GM15510 (cell line): ENCODE measurements around the gene DYRK1A.

ENCODE experiments used
- POLR2A ChIP-seq: IDR thresholded peaks from 3 replicates; pipeline ENCODE4 v1.6.1; 2011; ENCODE audit warnings: borderline replicate concordance; ENCODE audit not compliant: insufficient read length; ENCODE audit errors: extremely low read depth

DYRK1A gene

DNA sequence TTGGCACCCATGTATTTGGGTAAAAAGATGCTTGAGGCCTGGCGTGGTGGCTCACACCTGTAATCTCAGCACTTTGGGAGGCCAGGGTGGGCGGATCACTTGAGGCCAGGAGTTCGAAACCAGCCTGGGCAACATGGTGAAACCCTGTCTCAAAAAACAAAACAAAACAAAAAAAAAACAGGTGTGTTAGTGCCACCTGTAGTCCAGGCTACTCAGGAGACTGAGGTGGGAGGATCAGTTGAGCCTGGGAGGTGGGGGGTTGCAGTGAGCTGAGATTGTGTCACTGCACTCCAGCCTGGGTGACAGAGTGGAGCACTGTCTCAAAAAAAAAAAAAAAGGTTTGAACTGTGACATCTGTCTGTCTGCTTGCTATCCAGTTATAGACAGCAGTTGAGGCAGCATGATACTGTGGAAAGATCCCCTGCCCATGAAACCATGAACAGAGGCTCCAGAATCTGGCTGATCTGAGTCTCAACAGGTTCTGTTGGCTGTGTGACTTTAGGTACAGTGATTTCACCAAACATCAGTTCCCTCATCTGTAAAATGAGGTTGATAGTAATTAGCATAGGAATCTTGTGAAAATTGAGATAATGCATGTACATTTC lies 5.7 kb downstream of the DYRK1A start:
- no peak for TF ChIP-seq POLR2A

DNA sequence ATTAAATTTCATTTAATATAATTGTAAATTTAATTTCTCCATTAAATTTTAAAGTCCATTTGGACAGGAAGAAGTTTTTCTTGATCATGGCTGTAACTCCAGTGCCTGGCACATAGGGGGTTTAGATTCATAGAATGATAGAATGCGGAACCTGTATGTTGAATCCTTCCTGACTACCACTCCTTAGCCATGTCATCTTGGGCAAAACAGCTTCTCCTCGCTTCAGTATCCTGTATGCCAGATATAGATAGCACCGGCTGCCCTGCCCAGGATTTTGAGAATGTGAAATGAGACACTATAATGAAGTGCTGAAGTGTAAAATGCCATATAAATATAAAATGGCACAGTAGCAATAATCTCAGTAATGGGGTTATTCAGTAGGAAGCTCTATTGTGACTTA lies 6.4 kb downstream of the DYRK1A start:
- TF ChIP-seq POLR2A, result no peak

- no peak for TF ChIP-seq POLR2A
Observed at GRCh38 chr21:37373539-37373938, 7.0 kb downstream of the DYRK1A start.

DNA sequence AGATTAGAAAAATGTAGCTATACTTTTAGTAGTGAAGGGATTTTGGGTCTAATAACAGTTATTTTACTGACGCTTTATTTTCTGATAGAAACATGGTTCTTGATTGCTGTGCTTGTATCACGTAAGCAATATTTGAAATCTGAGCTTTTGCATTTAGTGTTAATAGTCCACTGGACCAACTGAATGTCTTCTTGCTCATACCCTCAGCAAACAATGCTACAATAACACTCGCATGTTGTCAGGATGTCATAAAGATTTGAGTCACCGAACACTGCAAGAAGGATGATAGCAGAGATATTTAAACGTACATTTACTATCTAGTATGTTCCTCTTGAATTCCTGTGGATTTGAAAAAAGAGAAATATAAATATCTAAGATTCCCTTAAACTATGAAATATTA lies 7.5 kb downstream of the DYRK1A start:
- no peak for TF ChIP-seq POLR2A

GRCh38 chr21:37375866-37376574 lies 9.4 kb downstream of the DYRK1A start:
- TF ChIP-seq POLR2A, result no peak

DNA sequence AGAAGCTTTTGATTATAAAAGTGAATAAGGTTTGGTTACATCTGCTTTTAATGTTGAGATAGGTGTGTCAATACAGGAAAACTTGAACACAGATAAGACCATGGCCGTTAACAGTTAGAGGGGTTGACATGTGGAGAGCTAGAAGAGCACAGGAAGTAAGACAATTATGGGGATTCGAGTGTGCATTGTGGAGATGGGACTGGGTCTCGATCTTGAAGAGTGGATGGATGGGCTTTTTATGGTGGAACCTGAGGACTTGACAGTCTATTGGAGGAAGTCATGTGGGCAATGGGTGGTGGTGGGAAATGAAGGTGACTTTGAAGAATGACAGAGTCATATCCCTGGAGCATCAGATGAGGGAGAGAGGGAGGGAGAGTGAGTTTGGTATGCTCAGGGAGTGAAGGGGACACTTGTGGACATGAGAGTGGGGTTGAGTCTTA lies 12.1 kb downstream of the DYRK1A start:
- no peak for TF ChIP-seq POLR2A

DNA sequence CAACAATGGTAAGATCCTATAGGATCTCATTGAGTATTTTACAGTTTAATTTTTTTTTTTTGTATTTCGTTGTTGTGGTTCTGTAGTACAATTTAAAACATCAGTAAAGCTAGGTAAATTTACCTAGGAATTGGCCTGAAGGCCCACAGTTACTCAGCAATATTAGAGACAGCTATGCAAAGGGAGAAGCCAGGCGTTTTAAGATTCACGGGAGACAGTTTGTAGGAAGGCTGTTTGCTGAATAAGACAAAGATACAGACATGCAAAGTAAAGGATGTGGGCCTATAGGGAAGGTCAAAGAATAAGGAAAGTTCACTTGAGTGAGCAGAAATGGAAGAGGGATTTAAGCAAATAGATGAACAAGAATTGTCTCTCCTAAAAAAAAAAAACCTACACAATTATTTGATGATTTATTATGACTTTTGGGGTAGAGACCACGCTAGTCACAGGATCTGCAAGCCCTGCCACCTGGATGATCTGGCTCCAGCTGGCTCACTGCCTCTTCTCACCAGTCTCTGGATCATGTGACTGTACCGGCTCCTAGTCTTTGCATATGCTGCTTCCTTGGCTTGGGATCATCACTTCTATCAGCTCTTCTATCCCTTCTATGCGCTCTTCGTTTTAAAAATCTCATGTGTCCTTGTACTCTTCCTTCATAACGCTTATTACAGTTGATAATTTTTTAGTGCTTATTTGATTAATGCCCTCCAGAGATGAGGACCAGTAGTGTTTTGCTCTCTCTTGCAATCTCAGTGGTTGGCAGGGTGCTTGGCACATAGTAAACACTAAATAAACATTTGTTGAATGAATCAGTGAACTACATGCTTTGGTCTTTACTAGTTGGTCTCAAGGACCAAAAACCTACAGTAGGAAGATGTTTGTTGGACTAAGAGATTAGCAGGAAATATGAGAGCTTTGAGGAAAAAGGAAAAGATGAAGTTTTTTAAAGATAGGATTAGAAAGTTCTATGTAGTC lies 14.1 kb downstream of the DYRK1A start:
- no peak for TF ChIP-seq POLR2A

- no peak for TF ChIP-seq POLR2A
Observed at GRCh38 chr21:37381883-37382585, 15.5 kb downstream of the DYRK1A start.

GRCh38 chr21:37383086-37383485 lies 16.5 kb downstream of the DYRK1A start:
- TF ChIP-seq POLR2A, result no peak

DNA sequence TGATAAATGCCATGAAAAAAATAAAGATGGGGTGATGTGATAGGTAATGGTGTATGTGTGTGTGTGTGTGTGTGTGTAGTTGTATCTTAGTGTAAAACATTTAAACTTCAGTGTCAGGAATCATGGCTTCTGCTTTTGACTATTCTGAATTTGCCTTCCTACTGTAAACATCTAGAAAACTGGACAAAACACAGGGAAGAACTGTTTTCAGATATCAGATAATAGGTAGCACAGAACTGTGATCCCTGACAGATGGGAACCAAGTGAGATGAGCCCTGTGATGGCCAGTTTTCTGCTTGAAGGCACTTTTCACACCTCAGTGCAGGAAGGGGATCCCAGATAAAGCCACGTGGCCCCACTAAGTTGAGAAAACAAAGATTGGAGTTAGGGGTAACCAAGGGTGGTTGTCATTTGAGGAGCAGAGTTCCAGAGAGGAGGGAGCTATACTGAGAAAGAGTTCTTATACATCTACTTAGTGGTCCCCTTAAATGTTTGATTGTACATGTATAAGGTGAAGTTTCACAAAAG lies 17.3 kb downstream of the DYRK1A start:
- no peak for TF ChIP-seq POLR2A

DNA sequence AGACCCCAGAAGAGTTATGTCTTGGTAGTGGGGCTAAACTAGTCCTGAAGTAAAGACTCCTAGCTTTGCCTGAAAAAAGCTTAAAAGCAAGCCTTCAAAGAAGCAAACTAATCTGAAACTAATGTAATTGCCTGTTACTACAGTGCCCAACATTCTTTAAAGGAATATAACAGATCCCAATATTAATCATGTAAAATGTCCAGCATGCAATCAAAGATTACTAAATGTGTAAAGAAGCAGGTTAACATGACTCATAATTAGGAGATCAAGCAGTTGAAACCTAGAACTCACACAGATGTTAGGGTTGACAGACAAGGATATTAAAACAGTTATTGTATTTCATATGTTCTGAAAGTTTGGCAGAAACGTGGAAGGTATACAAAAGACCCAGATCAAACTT lies 17.8 kb downstream of the DYRK1A start:
- TF ChIP-seq POLR2A, result no peak

DNA sequence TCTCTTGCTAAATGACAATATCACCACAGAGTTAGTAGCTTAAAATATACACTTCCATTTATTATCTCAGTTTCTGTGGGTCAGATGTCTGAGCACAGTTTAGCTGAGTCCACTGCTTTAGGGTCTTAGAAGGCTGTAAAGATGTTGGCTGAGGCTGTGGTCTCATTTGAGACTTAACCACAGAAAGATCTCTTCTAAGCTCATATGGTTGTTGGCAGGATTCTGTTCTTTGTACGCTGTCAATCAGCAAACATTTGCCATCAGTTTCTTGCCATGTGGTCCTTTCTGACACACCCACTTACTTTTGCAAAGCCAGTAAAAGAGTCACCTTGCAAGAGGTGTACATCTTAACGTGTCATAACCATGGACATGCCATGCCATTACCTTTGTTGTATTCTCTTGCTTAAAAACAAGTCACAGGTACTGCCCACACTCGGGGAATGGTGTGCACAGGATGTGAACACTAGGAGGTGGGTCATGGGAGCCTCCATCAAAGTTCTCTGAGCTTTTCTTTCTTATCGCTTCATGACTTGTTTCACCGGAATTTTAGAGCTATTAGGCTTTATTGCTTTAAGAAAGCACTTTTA lies 18.7 kb downstream of the DYRK1A start:
- no peak for TF ChIP-seq POLR2A

GRCh38 chr21:37386151-37386550 lies 19.6 kb downstream of the DYRK1A start:
- TF ChIP-seq POLR2A, result no peak

GRCh38 chr21:37389456-37389855 lies 22.9 kb downstream of the DYRK1A start:
- TF ChIP-seq POLR2A, result no peak
